ENCODE data around the gene NTM.

DNA sequence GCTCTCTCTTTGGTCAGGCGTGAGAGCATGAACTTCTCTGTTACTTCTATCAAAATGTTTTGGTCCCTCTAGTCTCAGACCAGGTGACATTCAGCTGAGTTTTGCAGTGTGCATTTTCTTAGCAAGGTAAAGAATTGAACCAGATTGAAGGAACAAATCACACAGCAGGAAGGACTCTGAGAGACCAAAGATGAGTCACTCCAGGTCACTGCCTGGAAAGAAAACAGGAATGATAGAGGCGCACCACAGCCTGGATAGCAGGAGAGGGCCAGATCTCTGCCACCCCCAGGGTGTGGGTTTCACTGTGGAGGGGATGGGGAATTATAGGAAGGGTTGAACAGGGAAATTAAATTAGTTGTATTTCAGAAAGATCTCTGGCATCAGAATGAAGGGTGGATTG, 788.3 kb downstream of the NTM start:
- TF ChIP-seq POLR2AphosphoS5 (IDR thresholded peaks at IDR 0.05; ENCODE audit: borderline replicate concordance, low read depth, low read length) (no peak), EZH2 (IDR thresholded peaks at IDR 0.05) (no peak), FOXP2 (optimal IDR thresholded peaks at IDR 0.05; ENCODE audit: control extremely low read depth, extremely low read length, insufficient read depth) (no peak)
